NCI-H146 treated with DMSO at 0.1 percent for 48 hours (cell line): ENCODE measurements around the gene DAPK1.

Experiments
- DNase-seq: peaks from one replicate; lab custom pipeline; 2025; ENCODE audit not compliant: unreplicated experiment; lab: John Stamatoyannopoulos, UW

DAPK1 gene

GRCh38 chr9:87497604-87498045, at the start of gene DAPK1:
Gene DAPK1, plus strand, starts transcription at chr9:87497867. Its CDS starts 1,211 bp downstream, at chr9:87499078.
- DNase-seq = no peak

- no peak for DNase-seq
Observed at GRCh38 chr9:87451149-87451548, 46.5 kb upstream of the DAPK1 start.

DNA sequence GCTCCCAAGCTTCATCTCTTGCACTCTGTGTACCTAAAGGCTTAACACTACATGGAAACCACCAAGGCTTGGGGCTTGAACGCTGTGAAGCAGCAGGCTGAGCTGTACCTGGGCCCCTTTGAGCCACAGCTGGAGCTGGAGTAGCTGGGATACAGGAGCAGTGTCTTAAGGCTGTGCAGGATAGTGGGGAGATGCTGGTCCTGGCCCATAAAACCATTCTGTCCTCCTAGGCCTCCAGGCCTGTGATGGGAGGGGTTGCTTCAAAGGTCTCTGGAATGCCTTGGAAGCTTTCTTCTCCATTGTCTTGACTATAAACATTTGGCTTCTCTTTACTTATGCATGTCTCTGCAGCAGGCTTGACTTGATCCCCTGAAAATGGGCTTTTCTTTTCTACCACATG, 42.3 kb upstream of the DAPK1 start:
- DNase-seq = no peak

GRCh38 chr9:87461256-87461655, 36.4 kb upstream of the DAPK1 start:
- DNase-seq = no peak

GRCh38 chr9:87464110-87464991, 33.3 kb upstream of the DAPK1 start:
- no peak for DNase-seq

GRCh38 chr9:87464992-87465378, 32.7 kb upstream of the DAPK1 start:
- DNase-seq = no peak

GRCh38 chr9:87465816-87466215, 31.9 kb upstream of the DAPK1 start:
- DNase-seq = no peak

- no peak for DNase-seq
Observed at GRCh38 chr9:87467187-87467586, 30.5 kb upstream of the DAPK1 start.

GRCh38 chr9:87469793-87470465, 27.7 kb upstream of the DAPK1 start:
- no peak for DNase-seq

- DNase-seq = no peak
Observed at GRCh38 chr9:87471746-87472145, 25.9 kb upstream of the DAPK1 start.

GRCh38 chr9:87475463-87475862, 22.2 kb upstream of the DAPK1 start:
- DNase-seq = no peak

- no peak for DNase-seq
Observed at GRCh38 chr9:87478226-87478992, 19.3 kb upstream of the DAPK1 start.

GRCh38 chr9:87479801-87480201, 17.9 kb upstream of the DAPK1 start:
- no peak for DNase-seq

- DNase-seq = no peak
Observed at GRCh38 chr9:87481890-87482855, 15.5 kb upstream of the DAPK1 start.

DNA sequence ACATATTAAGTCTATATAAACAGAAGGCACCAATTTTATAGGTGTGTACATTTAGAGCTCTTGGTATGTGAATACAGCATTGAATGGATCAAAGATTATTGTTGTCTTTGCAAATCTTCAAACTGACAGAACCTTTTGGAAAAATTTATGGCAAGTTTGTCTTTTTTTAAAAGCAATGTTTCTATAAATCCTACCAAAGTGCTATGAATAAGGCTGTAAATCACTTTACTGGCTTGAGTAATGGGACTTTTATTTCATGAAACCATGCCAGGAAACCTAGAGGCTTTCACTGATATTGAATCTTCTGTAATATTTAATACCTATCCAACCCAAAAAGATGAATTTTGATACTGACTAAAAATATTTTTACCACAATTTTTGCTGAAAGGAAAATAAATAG, 7.4 kb upstream of the DAPK1 start:
- no peak for DNase-seq

DNA sequence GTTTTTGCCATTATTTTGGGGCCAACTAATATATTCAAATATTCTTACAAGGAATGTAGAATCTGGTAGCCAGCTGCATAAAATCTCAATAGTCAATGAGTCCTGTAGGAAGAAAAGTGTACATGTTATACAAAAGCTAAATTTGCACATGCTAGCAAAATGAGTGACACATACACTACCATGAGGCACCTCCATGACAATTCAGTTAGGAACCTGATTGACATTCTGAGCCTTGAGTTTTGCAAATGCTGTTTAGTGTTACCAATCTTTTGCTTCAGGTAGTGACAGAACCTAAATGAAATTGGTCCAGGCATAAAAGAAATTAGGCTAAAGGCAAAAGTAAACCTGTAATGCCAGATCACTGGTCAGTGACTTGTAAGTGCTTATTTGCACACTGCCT, 6.8 kb upstream of the DAPK1 start:
- DNase-seq = no peak

GRCh38 chr9:87491523-87491922, 6.1 kb upstream of the DAPK1 start:
- no peak for DNase-seq

GRCh38 chr9:87492642-87493041, 5.0 kb upstream of the DAPK1 start:
- no peak for DNase-seq

DNA sequence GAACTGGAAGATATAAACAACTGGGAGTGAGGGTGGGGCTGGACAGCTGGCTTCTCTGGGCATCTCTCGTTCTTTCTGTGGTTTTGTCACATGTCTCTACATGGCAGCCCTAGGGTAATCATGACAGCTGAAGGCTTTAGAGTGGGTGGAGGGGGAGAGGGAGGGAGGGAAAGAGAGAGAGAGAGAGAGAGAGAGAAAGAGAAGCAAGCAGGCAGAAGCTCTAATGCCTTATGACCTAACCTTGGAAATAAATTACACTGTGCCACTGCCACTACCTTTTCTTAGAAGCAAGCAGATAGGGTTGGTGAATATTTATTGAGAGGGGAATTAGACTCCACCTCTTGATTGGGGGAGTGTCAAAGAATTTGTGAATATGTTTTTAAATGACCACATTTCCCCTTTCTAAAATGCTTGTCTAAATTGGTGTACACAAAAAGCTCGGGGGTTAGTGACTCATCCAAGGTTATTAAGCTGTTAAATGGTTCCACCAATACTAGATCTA, 2.6 kb upstream of the DAPK1 start:
- DNase-seq = no peak

GRCh38 chr9:87497080-87497603, 525 bp upstream of the DAPK1 start:
- DNase-seq = no peak
